Stimulated activated CD8-positive, alpha-beta memory T cell treated with anti-CD3 and anti-CD28 coated beads, Interleukin-15, amount 100 ng/mL, for 24 hours (primary cell): ENCODE measurements around the gene SPEF2.

Experiments used
- DNase-seq: peaks from one replicate; pipeline ENCODE4 v3.0.0-alpha.2; 2020; ENCODE audit warnings: low read depth

The SPEF2 gene

GRCh38 chr5:35736280-35736679, 118.6 kb downstream of the SPEF2 start:
- no peak for DNase-seq

DNA sequence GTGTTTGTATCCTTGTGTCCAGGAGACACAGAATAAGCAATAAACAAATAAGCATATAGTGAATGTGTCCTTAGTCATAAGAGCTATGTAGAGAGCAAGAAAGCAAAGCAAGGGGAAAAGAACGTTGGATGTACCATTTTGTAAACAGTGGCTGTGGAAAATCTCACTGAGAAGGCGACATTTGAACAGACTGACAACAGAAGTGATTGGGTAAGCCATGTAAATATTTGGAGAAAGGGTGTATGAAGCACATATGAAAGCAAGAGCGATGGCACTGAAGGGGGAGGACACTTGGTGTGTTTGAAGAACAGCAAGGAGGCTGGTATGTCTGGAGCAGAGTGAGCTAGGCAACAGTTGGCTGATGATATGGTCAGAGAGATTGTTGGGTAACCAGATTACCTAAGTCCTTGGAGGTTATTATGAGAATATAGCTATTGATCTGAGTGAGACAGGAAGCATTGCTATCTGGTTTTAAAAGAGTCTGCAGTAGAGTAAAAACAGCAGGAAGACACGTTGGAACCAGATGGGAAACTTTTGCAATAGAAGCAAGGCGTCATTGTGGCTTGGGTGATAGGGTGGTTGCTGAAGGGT, 123.6 kb downstream of the SPEF2 start:
- DNase-seq: no peak

- DNase-seq: no peak
Observed at GRCh38 chr5:35741971-35742370, 124.3 kb downstream of the SPEF2 start.

- DNase-seq: no peak
Observed at GRCh38 chr5:35743644-35744043, 126.0 kb downstream of the SPEF2 start.

DNA sequence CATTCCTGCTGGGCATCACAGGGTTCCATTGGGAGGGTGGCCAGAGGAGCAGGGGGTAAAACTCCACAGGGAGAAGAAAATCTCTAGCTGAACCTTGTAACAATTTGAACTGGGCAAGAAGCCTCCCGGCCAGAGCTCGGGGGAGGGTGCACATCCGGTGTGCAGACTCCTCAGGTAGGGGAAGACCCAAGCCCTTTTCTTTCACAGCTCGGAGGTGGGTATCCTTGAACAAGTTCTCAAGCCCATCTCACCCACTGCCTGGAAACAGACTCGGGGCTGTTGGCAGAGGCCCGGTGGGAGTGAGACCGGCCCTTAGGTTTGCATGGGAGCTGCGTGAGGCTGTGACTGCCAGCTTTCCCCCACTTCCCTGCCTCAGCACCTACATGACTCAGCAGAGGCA, 127.5 kb downstream of the SPEF2 start:
- no peak for DNase-seq

DNA sequence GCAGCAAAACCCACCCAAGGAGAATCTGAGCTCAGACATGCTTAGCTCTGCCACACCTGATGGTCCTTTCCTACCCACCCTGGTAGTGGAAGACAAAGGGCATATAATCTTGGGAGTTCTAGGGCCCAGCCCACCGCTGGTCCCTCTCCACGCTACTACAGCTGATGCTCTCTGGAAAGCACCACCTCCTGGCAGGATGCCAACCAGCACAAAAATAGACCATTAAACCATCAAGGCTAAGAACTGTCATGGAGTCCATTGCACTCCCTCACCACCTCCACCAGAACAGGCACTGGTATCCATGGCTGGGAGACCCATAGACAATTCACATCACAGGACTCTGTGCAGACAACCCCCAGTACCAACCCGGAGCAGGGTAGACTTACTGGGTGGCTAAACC, 128.0 kb downstream of the SPEF2 start:
- no peak for DNase-seq

DNA sequence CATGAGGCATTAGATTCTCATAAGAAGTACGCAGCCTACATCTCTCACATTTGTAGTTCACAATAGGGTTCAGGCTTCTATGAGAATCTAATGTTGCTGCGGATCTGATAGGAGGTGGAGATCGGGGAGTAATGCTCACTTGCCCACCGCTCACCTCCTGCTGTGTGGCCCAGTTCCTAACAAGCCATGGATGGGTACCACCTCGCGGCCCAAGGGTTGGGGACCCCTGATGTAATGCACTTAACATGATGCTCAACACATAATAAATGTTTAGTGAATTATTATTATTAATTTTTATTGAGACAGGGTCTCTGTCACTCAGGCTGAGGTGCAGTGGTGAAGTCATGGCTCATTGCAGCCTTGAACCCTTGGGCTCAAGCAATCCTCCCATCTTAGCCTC, 134.3 kb downstream of the SPEF2 start:
- no peak for DNase-seq

DNA sequence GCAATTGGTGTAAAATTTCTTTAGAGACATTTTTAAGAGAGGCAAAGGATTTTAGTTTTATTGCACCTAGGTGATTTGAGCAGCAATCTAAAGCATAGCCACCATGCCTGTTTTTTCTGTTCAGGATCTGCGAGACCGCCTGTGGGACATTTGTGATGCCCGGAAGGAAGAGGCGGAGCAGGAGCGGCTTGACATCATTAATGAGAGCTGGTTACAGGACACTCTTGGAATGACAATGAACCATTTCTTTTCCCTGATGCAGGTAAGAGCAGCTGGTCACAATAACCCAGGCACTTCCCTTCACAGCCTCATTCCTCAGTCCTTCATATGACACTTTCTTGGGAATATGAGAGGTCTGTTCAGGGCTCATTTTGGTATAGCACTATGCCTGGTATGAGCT, 135.8 kb downstream of the SPEF2 start:
- DNase-seq: no peak

GRCh38 chr5:35754481-35754880, 136.8 kb downstream of the SPEF2 start:
- DNase-seq: no peak

DNA sequence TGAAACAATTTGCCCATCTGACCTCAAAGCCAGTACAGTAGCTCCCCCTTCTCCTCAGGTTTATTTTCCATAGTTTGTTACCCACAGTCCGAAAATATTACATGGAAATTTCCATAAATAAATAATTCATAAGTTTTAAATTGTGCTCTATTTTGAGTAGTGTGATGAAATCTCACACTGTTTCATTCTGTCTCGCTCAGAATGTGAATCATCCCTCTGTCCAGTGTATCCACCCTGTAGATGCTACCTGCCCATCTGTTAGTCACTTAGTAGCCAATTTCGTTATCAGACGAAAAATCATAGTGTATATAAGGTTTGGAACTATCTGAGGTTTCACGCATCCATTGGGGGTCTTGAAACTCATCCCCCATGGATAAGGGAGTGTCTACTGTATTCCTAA, 138.3 kb downstream of the SPEF2 start:
- DNase-seq: no peak

- no peak for DNase-seq
Observed at GRCh38 chr5:35758151-35758724, 140.6 kb downstream of the SPEF2 start.

DNA sequence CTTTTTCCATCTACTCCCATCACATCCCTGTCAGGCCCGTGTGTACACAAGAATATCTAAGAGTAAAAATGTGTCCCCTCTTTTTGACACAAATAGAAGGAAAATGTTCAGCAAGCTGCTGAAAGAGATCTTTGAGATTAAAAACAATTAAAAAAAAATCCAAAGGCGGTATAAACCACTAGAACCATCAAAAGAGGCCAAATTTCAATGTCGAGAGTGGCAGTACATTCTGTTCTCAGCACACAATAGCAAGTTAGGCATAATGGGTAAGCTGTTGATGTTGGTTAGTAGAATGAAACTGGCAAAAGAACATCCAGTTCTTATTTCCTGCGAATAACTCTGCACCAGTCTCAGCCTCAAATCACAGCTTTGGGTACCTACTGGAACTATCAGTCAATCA, 143.9 kb downstream of the SPEF2 start:
- no peak for DNase-seq

- no peak for DNase-seq
Observed at GRCh38 chr5:35762368-35762767, 144.7 kb downstream of the SPEF2 start.

DNA sequence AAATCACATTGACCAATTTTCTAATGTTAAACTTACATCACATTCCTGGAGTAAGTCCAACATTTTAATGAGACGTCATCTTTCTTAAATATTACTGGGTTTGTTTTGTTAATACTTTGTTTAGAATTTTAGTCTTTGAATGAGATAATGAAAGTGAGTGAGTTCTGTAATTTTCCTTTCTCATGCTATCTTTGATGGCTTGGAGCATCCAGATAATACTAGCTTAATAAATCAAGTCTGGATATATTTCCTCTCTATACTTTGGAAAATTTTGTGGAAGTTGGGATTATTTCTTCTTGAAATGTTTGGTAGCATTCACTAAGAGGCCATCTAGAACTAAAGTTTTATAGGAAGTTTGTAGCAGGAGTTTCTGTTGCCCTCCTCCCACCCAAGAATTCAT, 148.3 kb downstream of the SPEF2 start:
- no peak for DNase-seq

DNA sequence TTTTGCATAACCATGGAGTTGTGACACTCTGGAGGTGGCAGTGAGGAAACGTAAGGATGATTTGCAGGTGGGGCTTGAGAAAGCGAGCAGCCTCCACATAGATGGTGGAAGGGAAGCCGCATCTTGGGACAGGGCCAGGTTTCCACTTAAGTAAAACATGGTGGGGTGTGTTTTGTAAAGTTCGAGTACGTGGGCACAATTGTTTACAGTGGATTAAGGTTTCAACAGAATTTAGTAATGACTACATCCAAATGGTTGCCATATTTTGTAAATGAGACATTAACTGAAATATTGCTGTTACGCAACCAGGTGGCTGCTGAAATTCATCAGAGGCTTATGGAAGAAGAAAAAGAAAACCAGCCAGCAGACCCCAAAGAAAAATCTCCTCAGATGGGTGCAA, 153.6 kb downstream of the SPEF2 start:
- no peak for DNase-seq

DNA sequence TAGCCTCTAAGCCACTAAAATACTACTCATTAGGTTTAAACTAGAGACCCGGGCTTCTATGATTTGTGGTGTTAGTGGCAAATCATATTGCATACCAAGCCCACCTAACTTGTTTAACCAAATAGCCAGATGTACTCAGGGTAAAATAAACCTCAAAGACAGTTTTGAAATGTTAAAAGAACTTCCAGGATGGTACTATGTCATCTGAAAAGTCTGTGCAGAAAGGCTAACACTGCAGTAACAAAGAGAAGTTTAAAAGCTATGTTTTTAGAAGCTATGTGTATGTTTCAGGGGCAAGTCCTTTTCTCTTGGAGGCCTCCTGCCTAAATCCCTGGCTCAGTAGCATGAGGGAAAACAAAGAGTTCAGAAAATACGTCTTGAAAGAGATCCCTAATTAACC, 154.2 kb downstream of the SPEF2 start:
- no peak for DNase-seq

GRCh38 chr5:35773967-35774366, 156.3 kb downstream of the SPEF2 start:
- no peak for DNase-seq

GRCh38 chr5:35776757-35777156, 159.1 kb downstream of the SPEF2 start:
- DNase-seq: no peak

DNA sequence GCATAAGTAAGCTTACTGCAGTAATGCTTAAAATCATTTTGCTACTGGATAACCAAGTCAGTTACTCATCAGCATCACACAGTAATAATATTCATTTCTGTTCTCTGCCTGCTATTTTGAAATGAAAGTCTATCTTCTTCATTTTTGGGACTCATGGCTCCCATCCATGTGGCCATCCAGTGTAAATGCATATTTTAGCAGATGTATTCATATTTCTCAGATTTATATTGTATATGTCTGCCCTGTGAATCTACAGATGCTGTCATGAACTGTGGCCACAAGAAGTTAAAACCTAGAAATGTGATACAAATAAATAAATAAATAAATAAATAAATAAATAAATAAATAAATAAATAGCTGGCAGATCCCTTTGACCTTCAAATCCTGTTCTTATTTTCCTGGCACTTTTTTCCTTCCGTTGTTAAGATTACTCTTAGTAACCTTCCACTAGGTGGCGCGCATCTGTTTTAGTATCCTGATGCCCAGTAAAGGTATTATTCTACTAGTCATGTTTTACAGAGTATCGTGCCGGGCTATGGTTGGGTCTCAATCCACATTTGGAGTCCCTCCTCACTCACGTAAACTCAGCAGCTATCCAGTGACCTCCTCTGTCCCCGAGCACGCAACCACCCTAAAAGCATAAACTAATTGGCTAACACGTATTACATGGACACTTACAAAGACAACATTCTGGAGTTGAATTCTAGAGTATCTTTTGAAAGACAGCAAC, 159.9 kb downstream of the SPEF2 start:
- peak; percentile 38 for DNase-seq

GRCh38 chr5:35778259-35778769, 160.7 kb downstream of the SPEF2 start:
- no peak for DNase-seq

GRCh38 chr5:35780236-35780635, 162.6 kb downstream of the SPEF2 start:
- DNase-seq: no peak

DNA sequence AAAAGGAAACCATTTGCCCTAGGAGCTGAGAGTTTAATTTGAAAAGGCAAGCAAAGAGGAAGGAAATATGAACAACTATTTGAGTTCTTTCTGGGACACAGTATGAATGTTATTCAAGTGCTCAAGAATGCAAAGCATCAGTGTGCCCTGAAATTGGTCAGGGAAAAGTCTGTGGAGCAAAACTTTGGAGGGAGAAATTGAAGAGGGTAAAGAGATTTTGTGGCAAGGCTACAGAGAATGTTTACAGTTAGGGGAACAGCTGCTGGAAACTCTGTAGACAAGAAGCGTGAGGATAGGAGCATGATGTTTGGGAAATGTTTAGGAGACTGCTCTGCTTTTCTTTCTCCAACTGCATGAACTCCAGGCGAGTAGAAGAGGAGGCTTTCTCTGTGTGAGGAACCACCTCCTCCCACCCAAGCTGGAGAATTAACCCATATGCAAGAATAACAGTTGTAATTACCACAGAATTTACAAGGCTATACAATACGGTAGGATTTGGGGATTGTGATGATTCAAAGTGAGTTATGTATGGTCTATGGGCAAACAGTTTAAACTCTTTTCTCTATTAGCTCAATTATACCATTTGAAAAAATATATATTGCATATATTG, 163.6 kb downstream of the SPEF2 start:
- no peak for DNase-seq

DNA sequence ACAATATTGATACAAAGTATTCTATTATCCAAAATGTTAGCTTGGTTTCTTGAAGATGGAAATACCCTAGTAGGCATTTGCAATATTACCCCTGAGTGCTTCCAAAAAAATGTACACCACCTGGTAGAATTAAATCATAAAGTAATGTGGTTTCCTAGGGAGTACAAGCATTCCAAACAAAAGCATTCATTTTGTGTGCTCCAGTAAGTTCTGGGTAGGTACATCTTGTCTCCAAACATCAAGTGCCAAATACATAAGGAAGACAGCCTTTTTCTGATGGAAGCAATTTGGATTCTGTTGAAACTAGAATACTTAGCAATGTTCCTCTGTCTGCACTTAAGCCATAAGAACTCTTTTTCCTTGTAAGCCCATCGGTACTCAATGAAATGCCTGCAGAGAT, 165.9 kb downstream of the SPEF2 start:
- no peak for DNase-seq
